Cardiac fibroblast (primary cell): ENCODE measurements around the gene OR51B4.

Experiments
- DNase-seq, 2 donors: peaks; one replicate each; pipeline versions ENCODE4 v3.0.0 to v3.0.0-alpha.2; 2010; ENCODE audit warnings: low read depth in 2 of 2
- H3K4me3 ChIP-seq, 2 donors: replicated peaks in 1 of 2; 1 replicate in 1 of 2; 2 replicates in 1 of 2; pipeline ENCODE4 v1.5.1; 2011; ENCODE audit warnings: low read depth in 2 of 2, low read length in 2 of 2, mild to moderate bottlenecking in 2 of 2, moderate library complexity in 1 of 2
- CTCF ChIP-seq: IDR thresholded peaks from one replicate; pipeline ENCODE4 v1.5.1; 2011; ENCODE audit warnings: low read depth, mild to moderate bottlenecking, low read length, inconsistent platforms

Gene OR51B4

DNA sequence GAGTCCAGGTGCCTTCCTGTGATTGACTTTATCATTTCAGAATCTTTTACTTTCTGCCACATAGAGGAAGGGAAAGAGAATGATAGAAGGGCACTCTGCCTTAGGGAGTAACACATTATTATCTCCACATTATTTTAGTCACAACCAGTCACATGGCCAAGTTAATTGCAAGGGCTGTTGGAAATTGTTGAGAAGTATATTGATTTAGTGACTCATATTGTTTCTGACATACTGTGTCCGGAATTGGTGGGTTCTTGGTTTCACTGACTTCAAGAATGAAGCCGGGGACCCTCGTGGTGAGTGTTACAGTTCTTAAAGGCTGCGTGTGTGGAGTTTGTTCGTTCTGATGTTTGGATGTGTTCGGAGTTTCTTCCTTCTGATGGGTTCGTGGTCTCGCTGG lies 8.7 kb downstream of the OR51B4 start:
- H3K4me3 ChIP-seq = no peak overlapping the region
- no peak for TF ChIP-seq CTCF
- no peak for DNase-seq

- TF ChIP-seq CTCF = peak; percentile 81
- peak; percentile 62 to 70 for DNase-seq
These were observed 10.4 kb downstream of the OR51B4 start for GRCh38 chr11:5291207-5291838.

DNA sequence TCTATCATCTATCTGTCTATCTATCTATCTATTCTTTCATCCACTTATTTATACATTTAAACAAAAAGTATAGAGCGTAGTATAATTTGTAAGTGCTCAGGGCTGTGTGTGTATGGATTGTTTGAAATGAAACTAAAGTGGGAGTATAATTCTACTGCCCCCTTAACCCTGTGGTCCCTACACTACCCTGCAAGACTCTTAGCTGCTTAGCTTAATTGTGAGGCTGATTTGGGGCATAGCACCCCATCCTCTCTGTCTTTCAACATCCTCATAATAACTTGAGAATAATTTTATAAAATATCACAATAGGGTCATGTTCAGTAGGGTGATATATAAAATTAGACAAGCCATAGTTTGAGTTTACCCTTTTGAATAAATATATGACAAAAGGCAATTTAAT lies 11.6 kb downstream of the OR51B4 start:
- no peak for DNase-seq
- H3K4me3 ChIP-seq = no peak overlapping the region
- TF ChIP-seq CTCF = no peak

More at GRCh38 chr11:5291207-5291838, 10.4 kb downstream of the OR51B4 start:
- no peak overlapping the region for H3K4me3 ChIP-seq

- H3K4me3 ChIP-seq = no peak overlapping the region
- no peak for TF ChIP-seq CTCF
- peak in 1 of 2 donors; percentile 42 for DNase-seq
These were observed 12.1 kb downstream of the OR51B4 start for GRCh38 chr11:5289696-5290095.

- peak in 1 of 2 donors; percentile 39 for DNase-seq
- TF ChIP-seq CTCF = no peak
- H3K4me3 ChIP-seq = no peak overlapping the region
These were observed 12.7 kb downstream of the OR51B4 start for GRCh38 chr11:5288906-5289550.

GRCh38 chr11:5288108-5288905 lies 13.4 kb downstream of the OR51B4 start:
- DNase-seq = peak; percentile 22 to 29
- H3K4me3 ChIP-seq = no peak overlapping the region
- TF ChIP-seq CTCF = no peak
